SK-N-MC (cell line): ENCODE measurements around the gene MRNIP.

Source experiments
- EZH2 ChIP-seq: fragments of 200-600 bp; sonication (generic); IDR thresholded peaks from one replicate; pipeline ENCODE4 v1.6.1; 2017; ENCODE audit warnings: antibody characterized with exemption
- FOXP2 ChIP-seq: optimal IDR thresholded peaks from 2 replicates; pipeline ENCODE3; 2011; ENCODE audit warnings: mild to moderate bottlenecking, moderate library complexity; ENCODE audit not compliant: insufficient read depth; ENCODE audit errors: extremely low read length, control extremely low read depth
- POLR2AphosphoS5 ChIP-seq: IDR thresholded peaks from 2 replicates; pipeline ENCODE4 v1.6.1; 2012; ENCODE audit warnings: mild to moderate bottlenecking, low read depth, low read length, borderline replicate concordance

DNA sequence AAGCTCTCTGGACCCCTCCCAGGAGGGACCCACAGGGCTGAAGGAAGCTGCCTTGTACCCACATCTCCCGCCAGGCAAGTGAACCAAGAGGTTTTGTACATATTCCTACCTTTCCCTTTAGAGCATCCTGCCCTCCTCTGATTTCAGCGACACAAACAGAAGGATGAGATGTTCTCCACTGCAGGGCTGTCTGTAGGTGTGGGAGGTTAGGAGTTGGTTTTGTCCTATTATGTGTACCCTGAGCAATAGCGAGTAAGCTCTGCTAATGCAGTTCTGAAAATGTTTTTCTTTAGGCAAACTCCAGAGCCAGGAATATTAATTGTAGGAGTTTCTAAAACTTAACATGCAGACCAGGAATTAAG, 24.9 kb downstream of the MRNIP start:
- TF ChIP-seq EZH2 (no peak), POLR2AphosphoS5 (no peak), FOXP2 (no peak)
